Thyroid gland (tissue), 4 donors: Measurements from ENCODE around the gene LETM1.

ENCODE experiments used
- CTCF ChIP-seq, 6 experiments: fragments of 200-600 bp in 3 of 6; fragments of 450-650 bp in 3 of 6; sonication (generic) in 3 of 6; IDR thresholded peaks; one replicate each; pipeline ENCODE4 v1.5.1; 2016 to 2019; ENCODE audit warnings: antibody characterized with exemption in 6 of 6, mild to moderate bottlenecking in 2 of 6, inconsistent platforms in 1 of 6, moderate library complexity in 1 of 6
- POLR2A ChIP-seq, 2 donors: fragments of 450-650 bp; IDR thresholded peaks; one replicate each; pipeline ENCODE4 v1.6.1; 2017; ENCODE audit warnings: antibody characterized with exemption in 2 of 2, mild to moderate bottlenecking in 2 of 2, moderate library complexity in 1 of 2

DNA sequence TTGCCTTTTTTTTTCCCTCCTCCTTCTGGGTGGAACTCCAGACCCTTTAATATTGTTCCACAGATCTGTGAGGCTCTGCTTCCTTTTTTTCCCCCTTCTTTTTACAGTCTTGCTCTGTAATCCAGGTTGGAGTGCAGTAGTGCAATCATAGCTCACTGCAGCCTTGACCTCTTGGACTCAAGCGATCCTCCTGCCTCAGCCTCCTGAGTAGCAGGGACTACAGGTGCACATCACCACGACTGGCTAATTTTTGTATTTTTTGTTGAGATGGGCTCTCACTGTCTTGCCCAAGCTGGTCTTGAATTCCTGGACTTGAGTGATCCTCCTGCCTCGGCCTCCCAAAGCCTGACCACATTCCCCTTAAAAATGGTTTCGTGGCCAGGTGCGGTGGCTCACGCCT lies 42.1 kb upstream of the LETM1 start:
- TF ChIP-seq CTCF (IDR thresholded peaks at IDR 0.05) (no peak), POLR2A (IDR thresholded peaks at IDR 0.05) (no peak)
